Measurements from ENCODE around the gene ZNF586.

DNA sequence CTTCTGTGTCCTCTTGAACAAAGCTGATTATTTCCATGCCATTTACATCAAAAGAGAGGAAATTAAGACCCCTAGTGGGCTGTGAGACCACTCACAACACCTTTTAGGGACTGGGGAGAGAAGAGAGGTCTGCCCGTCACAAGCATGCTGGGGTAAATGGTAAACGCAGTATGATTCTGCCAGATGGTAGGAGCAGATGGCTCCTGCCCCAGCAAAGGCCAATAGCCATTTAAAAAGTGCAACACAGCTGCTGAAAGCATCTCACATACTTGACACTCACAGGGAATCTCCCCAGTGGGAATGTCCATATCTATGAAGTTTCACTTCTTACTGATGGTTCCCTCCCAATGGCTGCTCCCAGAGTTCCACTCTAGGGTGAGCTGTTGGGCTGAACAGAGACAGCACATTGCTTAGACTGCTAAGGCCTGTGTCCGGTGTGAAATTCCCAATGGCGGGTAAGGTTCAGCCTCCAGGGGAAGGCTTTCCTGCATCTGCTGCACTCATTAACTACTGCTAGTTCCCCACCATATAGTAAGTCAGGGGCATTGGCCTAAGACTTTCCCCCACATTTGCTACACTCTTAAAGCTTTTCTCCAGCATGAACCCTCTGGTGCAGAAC, 49.5 kb upstream of the ZNF586 start:
- TF ChIP-seq EP300 (IDR thresholded peaks at IDR 0.05) (no peak), POLR2AphosphoS5 (IDR thresholded peaks at IDR 0.05) (no peak), POLR2A (IDR thresholded peaks at IDR 0.05) (no peak)
- TF ChIP-seq, protein P1, sequence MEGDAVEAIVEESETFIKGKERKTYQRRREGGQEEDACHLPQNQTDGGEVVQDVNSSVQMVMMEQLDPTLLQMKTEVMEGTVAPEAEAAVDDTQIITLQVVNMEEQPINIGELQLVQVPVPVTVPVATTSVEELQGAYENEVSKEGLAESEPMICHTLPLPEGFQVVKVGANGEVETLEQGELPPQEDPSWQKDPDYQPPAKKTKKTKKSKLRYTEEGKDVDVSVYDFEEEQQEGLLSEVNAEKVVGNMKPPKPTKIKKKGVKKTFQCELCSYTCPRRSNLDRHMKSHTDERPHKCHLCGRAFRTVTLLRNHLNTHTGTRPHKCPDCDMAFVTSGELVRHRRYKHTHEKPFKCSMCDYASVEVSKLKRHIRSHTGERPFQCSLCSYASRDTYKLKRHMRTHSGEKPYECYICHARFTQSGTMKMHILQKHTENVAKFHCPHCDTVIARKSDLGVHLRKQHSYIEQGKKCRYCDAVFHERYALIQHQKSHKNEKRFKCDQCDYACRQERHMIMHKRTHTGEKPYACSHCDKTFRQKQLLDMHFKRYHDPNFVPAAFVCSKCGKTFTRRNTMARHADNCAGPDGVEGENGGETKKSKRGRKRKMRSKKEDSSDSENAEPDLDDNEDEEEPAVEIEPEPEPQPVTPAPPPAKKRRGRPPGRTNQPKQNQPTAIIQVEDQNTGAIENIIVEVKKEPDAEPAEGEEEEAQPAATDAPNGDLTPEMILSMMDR (IDR thresholded peaks at IDR 0.05), result no peak
